Natural killer cell (primary cell): ENCODE data around the gene AP3D1. TPM values are rescaled to one million over a fixed set of nuclear protein-coding genes. Genes with fewer than 3 reads are reported as not detected.
A peak's percentile ranks its signal among the peaks of the same experiment; 100 is the strongest.

Experiments
- ATAC-seq, 3 donors: fragments of 150-1000 bp in 2 of 3; fragments of 200-7000 bp in 1 of 3; cut with Tn5 transposase; 1 replicate in 1 of 3; 2 replicates in 2 of 3; pipeline ENCODE4 v1.10.0; 2021; ENCODE audit warnings: mild to moderate bottlenecking in 2 of 3, moderate library complexity in 2 of 3
- DNase-seq, 2 donors: peaks; one replicate each; pipeline versions ENCODE4 v3.0.0 to v3.0.0-alpha.2; 2013 to 2021; ENCODE audit warnings: mixed read lengths in 1 of 2
- H3K27ac ChIP-seq: one replicate; pipeline ENCODE4 v1.5.1; 2013; ENCODE audit warnings: mild to moderate bottlenecking, low read length
- H3K27me3 ChIP-seq: one replicate; pipeline ENCODE4 v1.6.1; 2013; ENCODE audit warnings: low read length; ENCODE audit not compliant: control insufficient read depth, insufficient read depth
- H3K36me3 ChIP-seq: one replicate; pipeline ENCODE4 v1.6.1; 2013; ENCODE audit warnings: low read length; ENCODE audit not compliant: control insufficient read depth, insufficient read depth
- H3K4me1 ChIP-seq: one replicate; pipeline ENCODE4 v1.6.1; 2013; ENCODE audit warnings: low read length; ENCODE audit not compliant: control insufficient read depth, insufficient read depth
- H3K4me3 ChIP-seq: one replicate; pipeline ENCODE4 v1.5.1; 2013; ENCODE audit warnings: low read length
- H3K9me3 ChIP-seq: one replicate; pipeline ENCODE4 v1.6.1; 2013; ENCODE audit warnings: low read length; ENCODE audit not compliant: control insufficient read depth, insufficient read depth
- H3K27ac Mint-ChIP-seq, 2 donors: one replicate each; pipeline ENCODE4 v1.8.0; 2022; ENCODE audit warnings: mild to moderate bottlenecking in 2 of 2, mixed read lengths in 2 of 2, moderate library complexity in 1 of 2
- H3K27me3 Mint-ChIP-seq, 2 donors: one replicate each; pipeline ENCODE4 v1.8.0; 2022; ENCODE audit warnings: low read depth in 2 of 2, mixed read lengths in 2 of 2
- H3K36me3 Mint-ChIP-seq: one replicate; pipeline ENCODE4 v1.8.0; 2022; ENCODE audit warnings: mixed read lengths
- H3K4me1 Mint-ChIP-seq, 2 donors: one replicate each; pipeline ENCODE4 v1.8.0; 2022; ENCODE audit warnings: mixed read lengths in 2 of 2
- H3K4me3 Mint-ChIP-seq: one replicate; pipeline ENCODE4 v1.8.0; 2022; ENCODE audit warnings: mild to moderate bottlenecking, moderate library complexity, mixed read lengths
- H3K9me3 Mint-ChIP-seq, 2 donors: one replicate each; pipeline ENCODE4 v1.8.0; 2022; ENCODE audit warnings: mixed read lengths in 2 of 2
- CTCF ChIP-seq: fragments of 200-600 bp; IDR thresholded peaks from one replicate; pipeline ENCODE4 v1.8.0; 2022; ENCODE audit warnings: antibody characterized with exemption
- WGBS: methylation state at CpG from one replicate; pipeline ENCODE4 v1.1.7; 2013; ENCODE audit warnings: missing lambda C conversion rate; ENCODE audit not compliant: insufficient coverage; 5-methylcytosine and 5-hydroxymethylcytosine counted together
- intact Hi-C: fragments of 100-400 bp; cut with micrococcal nuclease; formaldehyde crosslinking; loops from one replicate; pipeline ENCODE4 v1.14.2; 2022
- total RNA-seq, 4 donors: library from RNA; stranded (reverse); fragments of 120-200 nt in 1 of 4; gene quantifications; one replicate each; pipeline versions ENCODE4 v1.2.3 to v1.2.4, GENCODE V29; 2013 to 2022

The AP3D1 gene
- total RNA-seq, 3 donors from 2014 or later (not counting 1 experiment from before 2014, with no cell fraction given): 74.6 to 93.1 (median 87.5) TPM

GRCh38 chr19:2054763-2055162 lies 96.6 kb downstream of the AP3D1 start:
- H3K4me1 Mint-ChIP-seq: peaks cover 4 to 35% of the 10 kb centered on the region in 2 donors
- no peak for ATAC-seq
- Histone ChIP-seq H3K27me3 (no peaks in the 10 kb centered on the region), H3K27ac (peak overlapping the region; percentile 10), H3K4me1 (peaks cover 68% of the 10 kb centered on the region), H3K36me3 (no peaks in the 10 kb centered on the region), H3K4me3 (no peak overlapping the region), H3K9me3 (no peaks in the 10 kb centered on the region)
- TF ChIP-seq CTCF: no peak
- no peaks in the 10 kb centered on the region for H3K27me3 Mint-ChIP-seq
- no peaks in the 10 kb centered on the region for H3K9me3 Mint-ChIP-seq
- peak overlapping the region in 1 of 2 donors; percentile 70 for H3K27ac Mint-ChIP-seq
- DNase-seq: no peak
- intact Hi-C loops: loop anchor here (5.0 kb wide), 1 partner anchor 37 kb away; the partner anchor contains the start of gene BTBD2
- no peaks in the 10 kb centered on the region for H3K36me3 Mint-ChIP-seq
- no peak overlapping the region for H3K4me3 Mint-ChIP-seq
- 82% methylated on average over 8 of the region's 8 CpGs for WGBS

- Histone ChIP-seq H3K4me1 (peaks cover 73% of the 10 kb centered on the region), H3K36me3 (peaks cover 5% of the 10 kb centered on the region), H3K4me3 (no peak overlapping the region), H3K9me3 (no peaks in the 10 kb centered on the region), H3K27ac (peak overlapping the region; percentile 36), H3K27me3 (no peaks in the 10 kb centered on the region)
- peaks cover 10 to 44% of the 10 kb centered on the region in 2 donors for H3K4me1 Mint-ChIP-seq
- no peaks in the 10 kb centered on the region for H3K27me3 Mint-ChIP-seq
- no peak for TF ChIP-seq CTCF
- H3K36me3 Mint-ChIP-seq: no peaks in the 10 kb centered on the region
- no peak for DNase-seq
- H3K27ac Mint-ChIP-seq: peak overlapping the region in 1 of 2 donors; percentile 82
- no peak overlapping the region for H3K4me3 Mint-ChIP-seq
- H3K9me3 Mint-ChIP-seq: no peaks in the 10 kb centered on the region
- no peak for ATAC-seq
- 94% methylated on average over 24 of the region's 24 CpGs for WGBS
- intact Hi-C loops: loop anchor here (5.0 kb wide), 1 partner anchor 36 kb away; the partner anchor contains the start of gene BTBD2
Observed at GRCh38 chr19:2053601-2054389, 97.6 kb downstream of the AP3D1 start.

GRCh38 chr19:2051773-2052704 lies 99.3 kb downstream of the AP3D1 start:
- H3K27ac Mint-ChIP-seq: peak overlapping the region; percentile 82 to 86
- no peaks in the 10 kb centered on the region for H3K9me3 Mint-ChIP-seq
- H3K4me1 Mint-ChIP-seq: peaks cover 10 to 48% of the 10 kb centered on the region in 2 donors
- DNase-seq: peak in 1 of 2 donors; percentile 88
- Histone ChIP-seq H3K9me3 (no peaks in the 10 kb centered on the region), H3K27me3 (no peaks in the 10 kb centered on the region), H3K4me1 (peaks cover 76% of the 10 kb centered on the region), H3K4me3 (peak overlapping the region; percentile 39), H3K27ac (peak overlapping the region; percentile 95), H3K36me3 (peaks cover 13% of the 10 kb centered on the region)
- peak overlapping the region; percentile 85 for H3K4me3 Mint-ChIP-seq
- no peaks in the 10 kb centered on the region for H3K36me3 Mint-ChIP-seq
- 15% methylated on average over 18 of the region's 18 CpGs for WGBS
- no peak for TF ChIP-seq CTCF
- no peaks in the 10 kb centered on the region for H3K27me3 Mint-ChIP-seq
- intact Hi-C loops: loop anchor here (1.0 to 5.0 kb wide), 3 partner anchors 10 to 35 kb away; partner anchors contain the start of gene BTBD2
- ATAC-seq: peak; percentile 19 to 28 (median 25)
